A673 (cell line): ENCODE measurements around the gene ATP6V0E1.

Source experiments
- EZH2 ChIP-seq: fragments of 200-600 bp; sonication (generic); IDR thresholded peaks from 2 replicates; pipeline ENCODE4 v1.6.1; 2017; ENCODE audit warnings: borderline replicate concordance, low read depth, mild to moderate bottlenecking, mixed read lengths, antibody characterized with exemption, low read length; ENCODE audit not compliant: poor library complexity, severe bottlenecking
- TF ChIP-seq, protein P1 (sequence below): fragments of 300-800, 200-600 bp; sonication (generic); conservative IDR thresholded peaks from 2 replicates; pipeline ENCODE4 v1.5.1; 2017; ENCODE audit warnings: low read depth, mild to moderate bottlenecking, antibody characterized with exemption, low read length, moderate library complexity, mixed read lengths

DNA sequence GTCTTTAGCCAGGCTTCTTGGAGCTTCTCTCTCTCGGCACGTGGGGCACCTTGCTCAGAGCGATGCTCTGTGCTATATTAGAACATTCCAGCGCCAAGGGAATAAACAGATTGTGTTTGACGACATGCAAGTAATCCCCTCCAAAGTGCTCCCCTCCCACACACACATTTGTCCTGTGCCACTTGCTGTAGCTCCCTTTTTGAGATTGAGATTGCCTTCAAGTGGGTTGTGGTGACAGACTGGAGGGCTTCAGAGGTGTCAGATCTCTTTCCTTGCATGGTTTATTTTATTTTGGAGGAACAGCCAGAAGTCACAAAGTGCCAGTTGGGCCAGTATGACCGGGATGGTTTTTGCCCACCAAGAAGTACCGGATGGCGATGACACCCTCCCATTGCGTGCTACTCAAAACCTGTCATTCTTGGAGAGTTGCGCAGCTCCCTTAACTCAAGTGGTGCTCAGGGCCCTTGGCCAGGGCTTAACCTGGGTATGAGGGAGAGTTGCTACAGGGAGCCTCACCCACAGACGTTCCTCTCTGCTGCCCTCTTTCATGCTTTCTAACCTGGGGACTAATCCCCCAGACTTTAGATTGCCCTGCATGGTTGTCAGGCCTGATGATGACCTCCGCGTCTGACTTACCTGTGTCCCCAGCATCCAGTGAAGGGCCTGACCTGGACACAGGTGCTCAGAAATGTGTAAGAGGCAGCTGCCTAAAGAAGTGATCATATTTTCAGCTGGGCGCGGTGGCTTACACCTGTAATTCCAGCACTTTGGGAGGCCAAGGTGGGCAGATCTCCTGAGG lies 43.1 kb upstream of the ATP6V0E1 start:
- no peak for TF ChIP-seq EZH2
- TF ChIP-seq, protein P1, sequence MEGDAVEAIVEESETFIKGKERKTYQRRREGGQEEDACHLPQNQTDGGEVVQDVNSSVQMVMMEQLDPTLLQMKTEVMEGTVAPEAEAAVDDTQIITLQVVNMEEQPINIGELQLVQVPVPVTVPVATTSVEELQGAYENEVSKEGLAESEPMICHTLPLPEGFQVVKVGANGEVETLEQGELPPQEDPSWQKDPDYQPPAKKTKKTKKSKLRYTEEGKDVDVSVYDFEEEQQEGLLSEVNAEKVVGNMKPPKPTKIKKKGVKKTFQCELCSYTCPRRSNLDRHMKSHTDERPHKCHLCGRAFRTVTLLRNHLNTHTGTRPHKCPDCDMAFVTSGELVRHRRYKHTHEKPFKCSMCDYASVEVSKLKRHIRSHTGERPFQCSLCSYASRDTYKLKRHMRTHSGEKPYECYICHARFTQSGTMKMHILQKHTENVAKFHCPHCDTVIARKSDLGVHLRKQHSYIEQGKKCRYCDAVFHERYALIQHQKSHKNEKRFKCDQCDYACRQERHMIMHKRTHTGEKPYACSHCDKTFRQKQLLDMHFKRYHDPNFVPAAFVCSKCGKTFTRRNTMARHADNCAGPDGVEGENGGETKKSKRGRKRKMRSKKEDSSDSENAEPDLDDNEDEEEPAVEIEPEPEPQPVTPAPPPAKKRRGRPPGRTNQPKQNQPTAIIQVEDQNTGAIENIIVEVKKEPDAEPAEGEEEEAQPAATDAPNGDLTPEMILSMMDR = no peak
